NAMALWA (cell line): Measurements from ENCODE around the gene SLC22A13.
"Not testable (repeated sequence)": the region's sequence is repeated elsewhere in the genome, so short reads cannot be mapped to it uniquely, and the experiment has no call there.

Experiments used
- DNase-seq: peaks from one replicate; pipeline ENCODE4 v3.0.0-alpha.2; 2015; ENCODE audit warnings: low spot score

SLC22A13 gene

GRCh38 chr3:38297947-38298711 lies 32.5 kb downstream of the SLC22A13 start:
- DNase-seq = peak; percentile 56

GRCh38 chr3:38306941-38307340 lies 41.3 kb downstream of the SLC22A13 start:
- DNase-seq = no peak

GRCh38 chr3:38307599-38307998 lies 42.0 kb downstream of the SLC22A13 start:
- DNase-seq = no peak

GRCh38 chr3:38308456-38308855 lies 42.8 kb downstream of the SLC22A13 start:
- DNase-seq = no peak

GRCh38 chr3:38311476-38311875 lies 45.9 kb downstream of the SLC22A13 start:
- DNase-seq = no peak

GRCh38 chr3:38311941-38312340 lies 46.3 kb downstream of the SLC22A13 start:
- DNase-seq = no peak

GRCh38 chr3:38312356-38312755 lies 46.7 kb downstream of the SLC22A13 start:
- no peak for DNase-seq

GRCh38 chr3:38313263-38313662 lies 47.7 kb downstream of the SLC22A13 start:
- DNase-seq = no peak

GRCh38 chr3:38313695-38314094 lies 48.1 kb downstream of the SLC22A13 start:
- no peak for DNase-seq

GRCh38 chr3:38314112-38314763 lies 48.6 kb downstream of the SLC22A13 start:
- no peak for DNase-seq

GRCh38 chr3:38314764-38315487 lies 49.3 kb downstream of the SLC22A13 start:
- no peak for DNase-seq

- no peak for DNase-seq
Observed at GRCh38 chr3:38315488-38316230, 50.0 kb downstream of the SLC22A13 start.

GRCh38 chr3:38316356-38317191 lies 51.0 kb downstream of the SLC22A13 start:
- DNase-seq = no peak

GRCh38 chr3:38317192-38317759 lies 51.7 kb downstream of the SLC22A13 start:
- DNase-seq = no peak

- no peak for DNase-seq
Observed at GRCh38 chr3:38318766-38319671, 53.4 kb downstream of the SLC22A13 start.

- not testable (repeated sequence) for DNase-seq
Observed at GRCh38 chr3:38320638-38321037, 55.0 kb downstream of the SLC22A13 start.

- DNase-seq = no peak
Observed at GRCh38 chr3:38323060-38323459, 57.4 kb downstream of the SLC22A13 start.

GRCh38 chr3:38325256-38325655 lies 59.6 kb downstream of the SLC22A13 start:
- DNase-seq = no peak

- no peak for DNase-seq
Observed at GRCh38 chr3:38327335-38328009, 61.9 kb downstream of the SLC22A13 start.
